Measurements from ENCODE around the gene ENPP6. TPM values are rescaled to one million over a fixed set of nuclear protein-coding genes. Genes with fewer than 3 reads are reported as not detected.
A peak's percentile ranks its signal among the peaks of the same experiment; 100 is the strongest.

Gene ENPP6
- total and polyA plus RNA-seq, 2 of the 13 experiments (the other 11 are each of a cell fraction or from before 2014, with no cell fraction given), result not detected

GRCh38 chr4:184104419-184105101 is 113.1 kb downstream of the ENPP6 start (continued):
- TF ChIP-seq HOXA7 (CRISPR knock-in tag; IDR thresholded peaks at IDR 0.05), result 0 out of 2 replicates have a peak, but pooled peaks have one; percentile 31
- no peak for TF ChIP-seq MLXIP (CRISPR knock-in tag; IDR thresholded peaks at IDR 0.05; ENCODE audit: borderline replicate concordance)
- no peak for TF ChIP-seq SATB2 (CRISPR knock-in tag; IDR thresholded peaks at IDR 0.05)
- TF ChIP-seq ZNF264 (CRISPR knock-in tag; IDR thresholded peaks at IDR 0.05), result 0 out of 2 replicates have a peak, but pooled peaks have one; percentile 26
- TF ChIP-seq HIVEP1 (CRISPR knock-in tag; IDR thresholded peaks at IDR 0.05), result no peak
- peak; percentile 32; the same call in 1 of the 2 replicates for TF ChIP-seq ZNF782 (CRISPR knock-in tag; IDR thresholded peaks at IDR 0.05; ENCODE audit: borderline replicate concordance)
- TF ChIP-seq SMARCC2 (IDR thresholded peaks at IDR 0.05), result 0 out of 2 replicates have a peak, but pooled peaks have one; percentile 33
- TF ChIP-seq TERF1 (CRISPR knock-in tag; IDR thresholded peaks at IDR 0.05), result no peak
- no peak for TF ChIP-seq ZBTB3 (CRISPR knock-in tag; IDR thresholded peaks at IDR 0.05; ENCODE audit: borderline replicate concordance, low read depth)
- no peak for TF ChIP-seq FOXC1 (CRISPR knock-in tag; IDR thresholded peaks at IDR 0.05; ENCODE audit: borderline replicate concordance)
- no peak for TF ChIP-seq ZNF234 (CRISPR knock-in tag; conservative IDR thresholded peaks at IDR 0.05)
- TF ChIP-seq TAF1 (CRISPR knock-in tag; IDR thresholded peaks at IDR 0.05), result no peak
- TF ChIP-seq ZNF570 (CRISPR knock-in tag; IDR thresholded peaks at IDR 0.05; ENCODE audit: borderline replicate concordance), result no peak
- peak; percentile 62; the same call in 1 of the 2 replicates for TF ChIP-seq SIX1 (CRISPR knock-in tag; IDR thresholded peaks at IDR 0.05; ENCODE audit: borderline replicate concordance)
- no peak; a peak in 1 of 4 replicates for TF ChIP-seq HMGXB4 (CRISPR knock-in tag; IDR thresholded peaks at IDR 0.05; ENCODE audit: borderline replicate concordance in 1 of 2, low read depth in 1 of 2)
- no peak for TF ChIP-seq ZNF777 (CRISPR knock-in tag; IDR thresholded peaks at IDR 0.05)
- TF ChIP-seq HES4 (CRISPR knock-in tag; IDR thresholded peaks at IDR 0.05; ENCODE audit: borderline replicate concordance), result no peak
- TF ChIP-seq ZBTB7B (CRISPR knock-in tag; IDR thresholded peaks at IDR 0.05), result no peak
- no peak for TF ChIP-seq SMARCE1 (IDR thresholded peaks at IDR 0.05; ENCODE audit: borderline replicate concordance)
- no peak for TF ChIP-seq GTF2F1 (IDR thresholded peaks at IDR 0.05; ENCODE audit: low read length)
- no peak for TF ChIP-seq RFX5 (IDR thresholded peaks at IDR 0.05; ENCODE audit: low read depth, low read length)
- TF ChIP-seq NFATC3 (CRISPR knock-in tag; IDR thresholded peaks at IDR 0.05), result no peak
- TF ChIP-seq WIZ (CRISPR knock-in tag; IDR thresholded peaks at IDR 0.05), result no peak; the same call in 1 of the 2 replicates
- peak; percentile 84 for TF ChIP-seq CREM (IDR thresholded peaks at IDR 0.05)
- no peak for TF ChIP-seq CREM (CRISPR knock-in tag; IDR thresholded peaks at IDR 0.05)
- no peak for TF ChIP-seq EEA1 (CRISPR knock-in tag; IDR thresholded peaks at IDR 0.05; ENCODE audit: borderline replicate concordance)

Data from HepG2 (cell line).